ENCODE results near the gene LSAMP. TPM values are rescaled to one million over a fixed set of nuclear protein-coding genes. Genes with fewer than 3 reads are reported as not detected.

The LSAMP gene
- total RNA-seq, 1 experiment from 2014 or later = 5.7 TPM

DNA sequence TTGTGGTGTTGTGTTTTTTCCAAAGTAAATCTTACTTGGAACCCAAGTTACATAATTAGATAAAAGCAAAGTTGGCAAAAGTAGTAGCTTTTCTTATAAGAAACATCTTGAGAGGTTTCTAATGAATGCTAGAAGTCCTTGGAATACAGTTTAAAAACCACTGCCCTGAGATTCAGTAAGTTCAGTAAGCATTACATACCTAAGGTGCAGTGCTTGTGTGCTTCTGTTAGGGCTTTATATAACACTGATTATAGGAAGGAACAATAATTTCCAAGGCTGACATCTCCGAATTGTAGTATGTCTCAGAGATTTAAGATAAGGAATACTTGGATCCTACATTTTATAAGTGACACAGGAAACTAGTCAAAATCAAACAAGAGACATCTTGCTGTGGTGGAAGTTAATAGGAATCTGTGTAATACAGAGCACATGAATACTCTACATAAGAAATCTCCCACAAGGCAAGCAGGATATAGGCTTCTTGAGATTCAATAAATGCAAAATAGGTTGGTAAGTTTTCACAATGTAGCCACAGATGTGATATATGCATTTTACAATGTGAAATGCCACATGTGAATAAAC is 268.2 kb downstream of the LSAMP start:
- CTCF ChIA-PET = no interaction called here
- no peak overlapping the region for H3K27ac Mint-ChIP-seq
- H3K4me1 Mint-ChIP-seq = peaks cover 25% of the 10 kb centered on the region
- ATAC-seq (no peak), DNase-seq (ENCODE audit: low spot score) (no peak)
- H3K9me3 Mint-ChIP-seq = no peaks in the 10 kb centered on the region
- POLR2A ChIA-PET = no interaction called here
- no peaks in the 10 kb centered on the region for H3K27me3 Mint-ChIP-seq (ENCODE audit: low read depth)
- TF ChIP-seq, protein P1, sequence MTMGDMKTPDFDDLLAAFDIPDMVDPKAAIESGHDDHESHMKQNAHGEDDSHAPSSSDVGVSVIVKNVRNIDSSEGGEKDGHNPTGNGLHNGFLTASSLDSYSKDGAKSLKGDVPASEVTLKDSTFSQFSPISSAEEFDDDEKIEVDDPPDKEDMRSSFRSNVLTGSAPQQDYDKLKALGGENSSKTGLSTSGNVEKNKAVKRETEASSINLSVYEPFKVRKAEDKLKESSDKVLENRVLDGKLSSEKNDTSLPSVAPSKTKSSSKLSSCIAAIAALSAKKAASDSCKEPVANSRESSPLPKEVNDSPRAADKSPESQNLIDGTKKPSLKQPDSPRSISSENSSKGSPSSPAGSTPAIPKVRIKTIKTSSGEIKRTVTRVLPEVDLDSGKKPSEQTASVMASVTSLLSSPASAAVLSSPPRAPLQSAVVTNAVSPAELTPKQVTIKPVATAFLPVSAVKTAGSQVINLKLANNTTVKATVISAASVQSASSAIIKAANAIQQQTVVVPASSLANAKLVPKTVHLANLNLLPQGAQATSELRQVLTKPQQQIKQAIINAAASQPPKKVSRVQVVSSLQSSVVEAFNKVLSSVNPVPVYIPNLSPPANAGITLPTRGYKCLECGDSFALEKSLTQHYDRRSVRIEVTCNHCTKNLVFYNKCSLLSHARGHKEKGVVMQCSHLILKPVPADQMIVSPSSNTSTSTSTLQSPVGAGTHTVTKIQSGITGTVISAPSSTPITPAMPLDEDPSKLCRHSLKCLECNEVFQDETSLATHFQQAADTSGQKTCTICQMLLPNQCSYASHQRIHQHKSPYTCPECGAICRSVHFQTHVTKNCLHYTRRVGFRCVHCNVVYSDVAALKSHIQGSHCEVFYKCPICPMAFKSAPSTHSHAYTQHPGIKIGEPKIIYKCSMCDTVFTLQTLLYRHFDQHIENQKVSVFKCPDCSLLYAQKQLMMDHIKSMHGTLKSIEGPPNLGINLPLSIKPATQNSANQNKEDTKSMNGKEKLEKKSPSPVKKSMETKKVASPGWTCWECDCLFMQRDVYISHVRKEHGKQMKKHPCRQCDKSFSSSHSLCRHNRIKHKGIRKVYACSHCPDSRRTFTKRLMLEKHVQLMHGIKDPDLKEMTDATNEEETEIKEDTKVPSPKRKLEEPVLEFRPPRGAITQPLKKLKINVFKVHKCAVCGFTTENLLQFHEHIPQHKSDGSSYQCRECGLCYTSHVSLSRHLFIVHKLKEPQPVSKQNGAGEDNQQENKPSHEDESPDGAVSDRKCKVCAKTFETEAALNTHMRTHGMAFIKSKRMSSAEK (CRISPR knock-in tag; IDR thresholded peaks at IDR 0.05; ENCODE audit: borderline replicate concordance) = no peak
- no peaks in the 10 kb centered on the region for H3K36me3 Mint-ChIP-seq
- H3K4me3 Mint-ChIP-seq = no peak overlapping the region

- no peak overlapping the region for H3K27ac Mint-ChIP-seq
- H3K27me3 Mint-ChIP-seq (ENCODE audit: low read depth) = no peaks in the 10 kb centered on the region
- POLR2A ChIA-PET = interaction anchor here (0.6 kb wide), 1 partner anchor 1231 kb away, joined by 3 read pairs; no protein-coding TSS in a partner anchor
- CTCF ChIA-PET = interaction anchor here (0.6 kb wide), 1 partner anchor 1250 kb away, joined by 3 read pairs; no protein-coding TSS in a partner anchor
- peaks cover 18% of the 10 kb centered on the region for H3K4me1 Mint-ChIP-seq
- no peak for TF ChIP-seq NR3C1 (CRISPR knock-in tag; conservative IDR thresholded peaks at IDR 0.05; ENCODE audit: low read depth)
- no peak for TF ChIP-seq ERG (CRISPR knock-in tag; IDR thresholded peaks at IDR 0.05)
- TF ChIP-seq MYBL2 (CRISPR knock-in tag; IDR thresholded peaks at IDR 0.05) = no peak
- TF ChIP-seq MXD4 (CRISPR knock-in tag; IDR thresholded peaks at IDR 0.05; ENCODE audit: borderline replicate concordance) = no peak
- TF ChIP-seq IRF1 (CRISPR knock-in tag; IDR thresholded peaks at IDR 0.05) = no peak
- TF ChIP-seq PRDM15 (CRISPR knock-in tag; IDR thresholded peaks at IDR 0.05) = no peak
- TF ChIP-seq ETV6 (CRISPR knock-in tag; IDR thresholded peaks at IDR 0.05) = no peak
- no peak for TF ChIP-seq JAZF1 (CRISPR knock-in tag; IDR thresholded peaks at IDR 0.05)
- TF ChIP-seq SMAD3 (CRISPR knock-in tag; IDR thresholded peaks at IDR 0.05; ENCODE audit: borderline replicate concordance) = no peak
- TF ChIP-seq RORB (CRISPR knock-in tag; IDR thresholded peaks at IDR 0.05) = no peak
- TF ChIP-seq, protein P2, sequence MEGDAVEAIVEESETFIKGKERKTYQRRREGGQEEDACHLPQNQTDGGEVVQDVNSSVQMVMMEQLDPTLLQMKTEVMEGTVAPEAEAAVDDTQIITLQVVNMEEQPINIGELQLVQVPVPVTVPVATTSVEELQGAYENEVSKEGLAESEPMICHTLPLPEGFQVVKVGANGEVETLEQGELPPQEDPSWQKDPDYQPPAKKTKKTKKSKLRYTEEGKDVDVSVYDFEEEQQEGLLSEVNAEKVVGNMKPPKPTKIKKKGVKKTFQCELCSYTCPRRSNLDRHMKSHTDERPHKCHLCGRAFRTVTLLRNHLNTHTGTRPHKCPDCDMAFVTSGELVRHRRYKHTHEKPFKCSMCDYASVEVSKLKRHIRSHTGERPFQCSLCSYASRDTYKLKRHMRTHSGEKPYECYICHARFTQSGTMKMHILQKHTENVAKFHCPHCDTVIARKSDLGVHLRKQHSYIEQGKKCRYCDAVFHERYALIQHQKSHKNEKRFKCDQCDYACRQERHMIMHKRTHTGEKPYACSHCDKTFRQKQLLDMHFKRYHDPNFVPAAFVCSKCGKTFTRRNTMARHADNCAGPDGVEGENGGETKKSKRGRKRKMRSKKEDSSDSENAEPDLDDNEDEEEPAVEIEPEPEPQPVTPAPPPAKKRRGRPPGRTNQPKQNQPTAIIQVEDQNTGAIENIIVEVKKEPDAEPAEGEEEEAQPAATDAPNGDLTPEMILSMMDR (IDR thresholded peaks at IDR 0.05) = no peak
- no peak for TF ChIP-seq E2F1 (CRISPR knock-in tag; IDR thresholded peaks at IDR 0.05)
- no peak overlapping the region for H3K4me3 Mint-ChIP-seq
- ATAC-seq (no peak), DNase-seq (ENCODE audit: low spot score) (no peak)
- H3K36me3 Mint-ChIP-seq = no peaks in the 10 kb centered on the region
- H3K9me3 Mint-ChIP-seq = no peaks in the 10 kb centered on the region
Measured at GRCh38 chr3:116166121-116166520, 279.2 kb downstream of the LSAMP start.
